GM18520 (cell line): Measurements from ENCODE around the gene SFTA2.

ENCODE experiments used
- ATAC-seq: cut with Tn5 transposase; IDR thresholded peaks from one replicate; pipeline ENCODE4 v1.9.1; 2021; ENCODE audit not compliant: unreplicated experiment

SFTA2 gene

DNA sequence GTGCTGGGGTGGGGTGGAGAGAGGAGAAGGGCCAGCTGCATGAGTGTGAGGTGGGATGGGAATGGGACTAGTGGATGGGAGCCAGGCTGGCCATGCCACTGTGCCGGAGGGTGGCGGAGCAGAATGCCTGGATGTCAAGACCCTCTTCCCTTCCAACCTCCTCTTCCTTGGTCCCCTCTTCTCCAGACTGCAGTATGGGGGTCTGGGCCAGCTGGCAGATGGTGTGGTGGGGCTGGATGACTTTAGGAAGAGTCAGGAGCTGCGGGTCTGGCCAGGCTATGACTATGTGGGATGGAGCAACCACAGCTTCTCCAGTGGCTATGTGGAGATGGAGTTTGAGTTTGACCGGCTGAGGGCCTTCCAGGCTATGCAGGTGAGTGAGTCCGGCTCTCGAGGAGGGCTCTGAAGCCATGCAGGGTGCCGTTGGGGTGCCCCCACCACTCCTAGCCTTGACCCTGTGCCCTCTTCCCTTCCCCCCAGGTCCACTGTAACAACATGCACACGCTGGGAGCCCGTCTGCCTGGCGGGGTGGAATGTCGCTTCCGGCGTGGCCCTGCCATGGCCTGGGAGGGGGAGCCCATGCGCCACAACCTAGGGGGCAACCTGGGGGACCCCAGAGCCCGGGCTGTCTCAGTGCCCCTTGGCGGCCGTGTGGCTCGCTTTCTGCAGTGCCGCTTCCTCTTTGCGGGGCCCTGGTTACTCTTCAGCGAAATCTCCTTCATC is 40.0 kb downstream of the SFTA2 start:
- no peak for ATAC-seq

DNA sequence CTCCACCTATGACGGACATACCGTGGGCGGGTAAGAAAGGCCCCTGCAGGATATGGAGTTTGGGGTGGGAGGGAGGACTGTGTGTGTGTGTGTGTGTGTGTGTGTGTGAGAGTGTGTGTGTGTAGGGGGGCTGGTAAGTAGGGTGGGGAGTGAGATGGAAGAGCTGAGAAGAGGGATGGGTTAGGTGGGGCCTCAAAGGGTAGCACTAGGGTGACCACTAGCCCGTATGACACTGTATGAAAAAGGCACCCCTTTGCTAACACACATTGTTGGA is 40.6 kb downstream of the SFTA2 start:
- ATAC-seq = no peak

DNA sequence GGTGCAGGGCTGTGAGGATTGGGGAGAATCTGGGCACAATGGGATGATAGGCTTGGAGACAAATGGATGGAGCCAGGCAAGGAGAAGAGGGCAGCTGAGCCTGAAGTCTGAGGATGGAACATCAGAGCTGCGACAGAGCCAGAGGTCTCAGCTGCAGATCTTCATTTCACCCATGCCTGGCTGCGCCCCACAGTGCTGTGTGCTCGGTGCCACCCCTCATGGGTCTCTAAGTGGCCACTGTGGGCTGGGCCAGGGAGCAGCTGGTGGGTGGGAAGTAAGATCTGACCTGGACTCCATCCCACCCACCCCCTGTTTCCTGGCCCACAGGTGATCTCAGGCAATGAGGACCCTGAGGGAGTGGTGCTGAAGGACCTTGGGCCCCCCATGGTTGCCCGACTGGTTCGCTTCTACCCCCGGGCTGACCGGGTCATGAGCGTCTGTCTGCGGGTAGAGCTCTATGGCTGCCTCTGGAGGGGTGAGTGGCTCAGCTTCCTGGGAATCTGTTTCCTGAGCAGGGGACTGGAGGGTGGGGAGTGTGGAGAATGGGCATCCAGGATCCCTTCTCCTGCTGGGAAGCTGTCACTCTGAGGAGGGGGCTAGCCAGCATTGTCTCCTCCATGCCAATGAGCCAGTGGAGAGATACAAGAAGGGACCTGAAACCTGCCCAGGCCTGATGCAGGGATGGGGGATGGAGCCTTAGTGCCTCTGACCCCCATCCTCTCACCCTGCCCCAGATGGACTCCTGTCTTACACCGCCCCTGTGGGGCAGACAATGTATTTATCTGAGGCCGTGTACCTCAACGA is 41.1 kb downstream of the SFTA2 start:
- no peak for ATAC-seq

DNA sequence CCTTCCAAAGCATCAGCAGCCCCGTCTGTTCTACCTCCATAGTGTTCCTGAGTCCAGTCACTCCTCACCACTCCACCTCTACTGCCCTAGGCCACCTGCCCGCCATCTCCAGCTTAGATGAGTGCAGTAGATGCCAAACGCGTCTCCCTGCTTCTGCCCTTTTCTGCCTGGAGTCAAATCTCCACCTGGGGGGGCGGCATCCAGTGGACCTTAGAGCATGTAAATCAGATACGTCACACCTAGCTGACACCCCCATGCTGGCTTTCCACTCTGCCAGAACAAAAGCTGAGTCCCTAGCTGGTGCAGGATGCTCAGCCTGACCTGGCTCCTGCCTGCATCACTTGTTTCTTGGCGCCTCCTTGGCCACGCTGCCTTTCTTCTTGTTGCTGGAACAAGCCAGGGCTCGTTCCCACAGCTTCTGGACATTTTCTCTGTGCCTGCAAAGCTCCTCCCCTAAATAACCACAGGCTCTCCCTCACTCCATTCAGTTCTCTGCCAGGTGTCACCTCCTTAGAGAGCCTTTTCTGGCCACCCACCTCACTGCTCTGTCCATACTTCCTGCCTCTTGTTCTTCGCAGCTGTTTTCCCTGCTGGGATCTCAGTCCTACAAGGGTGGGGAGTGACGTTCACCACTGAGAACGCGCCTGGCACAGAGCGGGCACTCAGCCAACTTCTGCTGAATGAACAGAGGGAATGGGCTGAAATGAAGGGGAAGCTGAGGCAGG is 41.9 kb downstream of the SFTA2 start:
- ATAC-seq = no peak

DNA sequence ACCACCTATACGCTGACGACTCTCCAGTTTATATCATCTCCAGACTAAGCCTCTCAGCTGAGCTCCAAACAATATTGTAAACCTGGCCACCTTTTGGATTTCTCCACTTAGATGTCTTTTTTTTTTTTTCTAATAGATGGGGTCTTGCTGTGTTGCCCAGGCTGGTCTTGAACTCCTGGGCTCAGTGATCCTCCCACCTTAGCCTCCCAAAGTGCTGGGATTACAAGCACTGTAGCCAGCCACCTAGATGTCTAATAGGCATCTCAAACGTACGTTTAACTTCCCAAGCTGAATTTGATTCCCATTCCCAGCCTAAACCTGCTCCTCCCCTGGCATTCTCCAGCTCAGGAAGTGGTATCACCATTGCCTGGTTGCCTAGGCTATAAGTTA is 42.5 kb downstream of the SFTA2 start:
- no peak for ATAC-seq

DNA sequence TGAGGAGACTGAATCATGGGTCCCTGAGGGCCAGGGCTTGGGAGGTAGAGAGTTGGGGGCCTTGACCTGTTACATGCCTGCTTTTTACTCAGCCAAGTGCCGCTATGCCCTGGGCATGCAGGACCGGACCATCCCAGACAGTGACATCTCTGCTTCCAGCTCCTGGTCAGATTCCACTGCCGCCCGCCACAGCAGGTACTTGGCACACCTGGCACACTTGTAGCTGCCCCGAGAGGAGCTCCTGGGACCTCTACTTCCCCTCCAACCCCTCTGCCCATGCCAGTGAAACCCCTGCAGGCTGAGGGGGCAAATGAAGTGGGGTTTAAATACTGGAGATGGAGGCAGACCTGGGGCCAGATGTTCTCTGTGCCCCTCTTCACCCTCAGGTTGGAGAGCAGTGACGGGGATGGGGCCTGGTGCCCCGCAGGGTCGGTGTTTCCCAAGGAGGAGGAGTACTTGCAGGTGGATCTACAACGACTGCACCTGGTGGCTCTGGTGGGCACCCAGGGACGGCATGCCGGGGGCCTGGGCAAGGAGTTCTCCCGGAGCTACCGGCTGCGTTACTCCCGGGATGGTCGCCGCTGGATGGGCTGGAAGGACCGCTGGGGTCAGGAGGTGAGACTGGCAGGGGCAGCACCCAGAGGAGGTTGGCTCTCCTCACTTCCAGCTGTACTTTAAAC is 43.0 kb downstream of the SFTA2 start:
- ATAC-seq = no peak

DNA sequence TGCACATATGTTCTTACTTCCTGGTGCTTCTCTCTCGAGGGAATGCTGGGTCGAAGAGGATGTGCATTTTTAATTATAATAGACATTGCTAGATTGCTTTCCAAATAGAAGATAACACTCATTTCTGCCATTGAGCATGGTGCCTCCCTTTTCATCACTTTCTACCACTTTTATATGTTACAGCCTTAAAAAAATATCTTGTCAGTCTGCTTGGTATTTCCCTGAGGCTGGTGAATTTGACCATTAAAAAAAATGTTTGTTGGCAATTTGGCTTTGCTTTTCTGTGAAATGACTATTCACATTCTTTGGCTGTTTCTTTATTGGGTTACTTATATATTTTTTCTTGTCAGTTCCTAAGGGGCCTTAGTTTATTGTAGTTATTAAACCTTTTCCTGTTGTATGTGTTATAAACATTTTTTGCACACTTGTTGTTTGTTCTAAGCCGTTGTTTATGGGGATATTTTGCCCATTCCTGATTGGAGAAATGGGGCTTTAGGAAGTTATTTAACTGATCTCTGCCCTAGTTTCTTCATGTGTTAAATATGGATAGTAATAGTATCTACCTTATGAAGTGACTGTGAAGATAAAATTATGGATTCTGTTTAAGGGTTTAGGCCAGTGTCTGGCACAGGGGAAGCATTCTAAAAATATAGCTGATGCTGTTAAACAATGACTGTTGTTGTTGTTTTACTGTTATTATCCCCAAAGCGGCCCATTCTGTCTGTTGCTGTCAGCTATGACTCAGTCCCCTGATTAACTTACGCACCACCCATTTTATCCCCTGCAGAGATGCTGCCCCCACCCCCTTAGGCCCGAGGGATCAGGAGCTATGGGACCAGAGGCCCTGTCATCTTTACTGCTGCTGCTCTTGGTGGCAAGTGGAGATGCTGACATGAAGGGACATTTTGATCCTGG is 43.8 kb downstream of the SFTA2 start:
- no peak for ATAC-seq

DNA sequence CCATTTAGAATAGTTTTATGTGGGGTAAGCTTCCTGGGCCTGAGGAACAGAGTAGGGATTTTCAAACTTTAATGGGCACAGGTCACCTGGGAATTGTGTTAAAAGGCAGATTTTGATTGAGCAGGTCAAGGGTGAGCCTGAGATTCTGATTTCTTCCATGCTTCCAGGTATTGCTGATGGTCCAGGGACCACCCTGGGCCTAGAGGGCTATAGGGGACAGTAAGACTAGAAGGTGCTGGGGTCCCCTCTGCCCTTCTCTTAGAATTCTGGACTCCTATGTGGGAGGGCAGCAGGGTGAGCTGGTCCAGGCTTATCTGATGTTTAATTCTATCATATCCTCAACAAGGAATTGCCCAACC is 45.1 kb downstream of the SFTA2 start:
- ATAC-seq = no peak

DNA sequence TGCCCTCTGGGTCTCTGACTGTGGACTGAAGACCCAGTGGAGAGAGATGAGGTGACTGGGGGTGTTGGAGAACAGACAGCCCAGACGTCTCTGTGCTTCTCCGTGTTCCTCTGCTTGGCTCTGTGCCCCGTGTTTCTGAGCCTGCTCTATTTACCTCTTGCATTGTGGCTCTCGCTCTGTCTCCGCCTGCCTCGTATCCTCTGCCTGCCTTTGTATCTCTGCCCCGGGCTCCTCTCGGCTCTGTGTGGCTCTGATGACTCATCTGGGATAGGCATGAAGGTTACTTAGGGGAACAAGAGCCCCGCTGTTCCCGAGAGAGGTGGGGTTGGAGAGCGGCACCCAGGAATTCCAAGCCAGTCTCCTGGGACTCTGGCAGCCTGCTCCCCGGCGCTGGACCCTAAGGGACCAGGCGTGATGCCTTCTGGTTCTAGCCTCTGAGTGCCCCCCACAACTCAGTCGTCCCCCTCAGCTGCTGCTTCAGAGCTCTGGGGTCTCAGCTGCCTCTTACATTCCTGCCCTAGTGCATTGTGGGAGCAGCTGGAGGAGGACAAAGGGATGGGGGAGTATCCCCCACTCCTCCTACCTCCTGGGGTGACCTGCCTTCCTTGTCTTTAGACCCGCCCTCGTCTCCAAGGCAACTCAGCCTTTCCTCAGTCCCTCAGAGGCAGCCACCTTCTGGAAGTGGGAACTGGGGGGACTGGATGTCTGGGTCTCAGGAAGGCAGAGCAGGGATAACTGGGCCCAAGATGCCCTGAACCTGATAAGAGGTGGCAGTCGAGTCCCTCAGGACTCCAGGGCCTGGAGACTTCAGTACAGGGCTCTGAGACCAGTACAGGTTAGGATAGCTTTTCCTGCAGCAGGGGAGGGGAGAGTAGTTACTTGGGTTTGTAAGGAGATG is 45.7 kb downstream of the SFTA2 start:
- ATAC-seq = no peak

DNA sequence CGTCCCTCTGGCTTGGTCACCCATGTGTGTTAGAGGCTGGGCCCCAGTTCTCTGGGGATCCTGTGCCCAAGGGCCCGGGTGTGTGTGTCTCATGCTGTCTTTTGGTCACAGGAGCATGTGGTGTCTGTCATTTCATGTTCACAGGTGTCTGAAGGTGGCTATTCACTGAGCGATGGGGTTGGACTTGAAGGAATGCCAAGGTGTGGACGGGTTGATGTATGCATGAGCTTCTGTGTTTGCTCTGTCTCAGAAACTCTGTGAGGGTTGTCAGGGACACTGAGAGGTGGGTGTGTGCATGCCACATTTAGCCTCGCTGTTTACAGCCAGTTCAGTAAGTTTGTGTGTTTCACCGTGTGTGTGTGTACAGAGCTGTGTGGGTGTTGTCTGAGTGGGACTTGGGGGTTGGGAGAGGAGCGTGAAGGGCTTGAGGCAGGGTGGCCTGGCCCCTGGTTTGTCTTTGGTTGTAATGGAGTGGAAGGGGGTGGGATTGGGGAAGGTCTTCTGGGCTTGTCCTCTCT is 46.4 kb downstream of the SFTA2 start:
- ATAC-seq = no peak

DNA sequence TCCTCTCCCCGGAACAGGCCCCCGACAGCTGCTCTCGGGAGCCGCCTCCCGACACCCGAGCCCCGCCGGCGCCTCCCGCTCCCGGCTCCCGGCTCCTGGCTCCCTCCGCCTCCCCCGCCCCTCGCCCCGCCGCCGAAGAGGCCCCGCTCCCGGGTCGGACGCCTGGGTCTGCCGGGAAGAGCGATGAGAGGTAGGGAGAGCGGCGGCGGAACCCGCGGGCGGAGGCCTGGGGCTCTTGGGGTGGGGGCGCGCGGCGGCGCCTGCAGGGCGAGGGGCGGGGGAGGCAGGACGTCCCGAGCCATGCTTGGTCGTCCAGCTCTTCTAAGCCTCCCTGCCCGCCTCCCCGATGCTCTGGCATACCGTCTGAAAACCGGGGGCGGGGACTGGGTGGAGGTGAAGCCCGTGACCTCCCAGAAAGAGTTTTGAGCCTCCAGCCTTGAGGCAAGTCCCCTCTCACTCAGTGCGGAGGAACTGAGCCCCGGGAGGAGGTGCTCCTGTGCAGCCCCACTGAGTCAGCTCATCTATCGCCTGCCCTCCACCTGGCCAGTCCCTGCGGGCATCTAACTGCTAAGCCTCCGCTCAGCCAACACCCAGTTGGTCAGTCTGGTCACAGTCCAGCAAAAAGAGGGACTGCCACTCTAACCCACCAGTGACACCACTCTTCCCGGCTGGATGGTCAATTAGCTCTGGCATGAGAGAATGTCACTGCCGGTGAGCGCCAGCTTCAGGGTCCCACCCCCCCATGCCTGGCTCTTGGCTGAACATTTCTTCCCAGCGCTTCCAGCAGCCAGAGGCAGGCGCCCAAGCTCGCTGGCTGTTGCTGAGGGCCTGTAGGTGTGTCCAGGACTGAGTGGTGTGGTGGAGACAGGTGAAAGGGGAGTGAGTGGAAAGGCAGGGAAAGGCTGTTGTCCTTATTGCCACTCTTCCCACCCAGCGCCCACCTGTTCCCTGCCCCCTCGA is 47.2 kb downstream of the SFTA2 start:
- ATAC-seq = no peak

DNA sequence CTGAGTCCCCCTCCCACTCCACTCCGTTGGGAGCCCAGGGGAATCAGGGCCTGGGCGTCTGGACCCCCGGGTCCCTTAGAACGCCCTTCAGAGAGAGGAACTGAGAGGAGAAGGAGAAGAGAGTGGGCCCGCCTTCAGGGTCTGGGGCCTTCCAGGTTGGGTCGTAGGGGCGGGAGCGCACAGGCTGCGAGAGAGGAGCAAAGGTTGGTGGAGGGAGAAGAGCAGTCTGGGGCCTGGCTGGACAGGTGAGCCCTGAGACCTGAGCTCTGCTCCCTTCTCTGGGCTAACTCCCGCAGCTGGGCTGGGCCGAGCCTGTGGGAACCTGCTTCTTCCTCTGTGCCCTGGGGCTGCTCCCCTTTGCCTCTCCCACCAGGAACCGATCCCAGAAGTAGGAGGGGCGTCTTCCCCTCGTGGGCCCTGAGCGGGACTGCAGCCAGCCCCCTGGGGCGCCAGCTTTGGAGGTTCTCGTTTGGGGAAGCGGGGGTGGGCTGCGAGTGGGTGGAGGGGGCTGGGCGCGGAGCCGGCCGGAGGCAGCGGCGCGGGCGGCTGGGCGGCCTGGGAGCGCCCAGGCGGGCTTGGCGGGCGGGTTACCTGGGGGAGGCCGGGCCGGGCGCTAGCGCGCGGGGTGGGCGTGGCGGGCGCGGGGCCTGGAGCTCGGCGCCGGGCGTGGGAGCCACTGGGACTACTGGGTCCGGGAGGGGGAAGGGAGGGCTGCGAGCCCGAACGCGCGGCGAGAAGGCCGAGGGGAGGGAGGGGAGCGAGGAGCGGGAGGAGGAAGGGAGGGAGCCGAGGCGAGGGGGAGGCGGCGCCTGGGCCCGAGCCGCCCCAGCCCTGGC is 48.1 kb downstream of the SFTA2 start, which contains the start of gene DDR1:
Gene DDR1, plus strand, starts transcription at position 835 of the 836 bp plus-strand sequence. CDS start 4,211 bp downstream, outside the sequence.
- ATAC-seq = no peak

DNA sequence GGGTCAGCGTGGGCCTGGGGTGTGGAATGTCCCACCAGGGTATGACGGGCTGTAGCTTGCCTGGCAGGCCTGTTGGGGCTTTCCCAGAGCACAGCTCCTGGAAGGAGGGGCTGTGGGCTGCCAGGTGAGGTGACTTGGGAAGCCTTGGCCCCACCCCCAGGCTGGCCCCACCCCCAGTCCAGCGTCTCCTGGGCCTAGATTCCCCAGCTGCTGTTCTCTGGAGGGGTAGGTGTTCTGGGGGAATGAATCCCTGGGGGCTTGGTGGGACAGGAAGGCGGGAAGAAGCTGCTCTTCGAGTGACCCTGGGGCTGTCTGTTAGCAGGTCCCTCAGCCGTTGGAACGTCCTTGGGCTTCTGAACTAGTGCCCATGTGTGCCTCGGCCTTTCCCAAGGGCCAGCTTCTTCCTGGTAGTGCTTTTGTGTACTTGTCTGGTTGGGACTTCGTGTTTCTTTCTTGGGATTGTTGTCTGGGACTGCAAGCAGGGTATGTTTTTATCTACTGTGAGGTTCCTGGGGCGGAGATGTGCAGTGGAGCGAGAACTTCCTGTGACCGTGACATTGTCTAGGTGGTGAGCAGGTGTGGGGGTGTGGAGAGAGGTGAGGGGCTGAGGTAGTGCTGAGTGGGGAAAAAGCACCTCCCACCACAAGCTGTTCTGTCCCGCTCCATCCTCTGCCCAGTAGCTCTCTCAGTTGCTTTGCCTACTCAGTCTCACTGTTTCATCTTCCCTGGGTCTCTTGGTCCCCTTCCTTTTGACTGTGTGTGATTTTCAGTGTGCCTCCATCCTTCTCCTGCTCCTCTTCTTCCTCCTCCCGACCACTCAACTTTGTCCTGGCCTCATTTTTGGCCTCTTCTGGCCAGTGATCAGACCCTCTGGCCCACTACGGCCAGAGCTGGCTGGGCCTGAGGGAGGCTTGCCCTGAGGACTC is 48.9 kb downstream of the SFTA2 start:
- no peak for ATAC-seq

DNA sequence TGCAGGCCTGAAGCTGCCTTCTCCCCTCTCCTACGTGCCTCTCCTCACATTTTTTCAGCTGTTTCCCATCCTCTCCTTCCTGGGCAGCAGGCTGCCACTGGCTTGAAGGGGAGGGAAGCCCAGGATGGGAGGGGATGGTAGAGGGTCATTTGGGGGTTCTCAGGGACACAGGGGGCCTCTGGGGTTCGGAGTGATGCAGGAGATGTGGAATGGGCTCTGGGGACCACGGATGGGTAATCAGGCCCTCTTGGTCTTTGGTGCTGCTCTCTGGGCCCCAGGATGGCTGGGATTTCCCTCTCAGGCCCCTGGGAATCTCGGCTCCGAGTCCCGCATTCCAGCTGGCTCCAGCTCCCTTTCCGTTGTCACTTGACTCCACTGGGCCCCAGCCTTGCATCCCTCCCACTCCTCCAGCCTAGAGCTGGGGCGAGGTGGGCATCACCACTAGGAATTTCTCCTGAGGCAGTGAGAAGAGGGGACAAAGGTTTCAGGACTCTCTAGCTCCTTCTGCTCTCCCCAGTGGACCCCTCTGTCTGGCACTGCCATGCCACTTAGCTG is 49.7 kb downstream of the SFTA2 start:
- no peak for ATAC-seq

DNA sequence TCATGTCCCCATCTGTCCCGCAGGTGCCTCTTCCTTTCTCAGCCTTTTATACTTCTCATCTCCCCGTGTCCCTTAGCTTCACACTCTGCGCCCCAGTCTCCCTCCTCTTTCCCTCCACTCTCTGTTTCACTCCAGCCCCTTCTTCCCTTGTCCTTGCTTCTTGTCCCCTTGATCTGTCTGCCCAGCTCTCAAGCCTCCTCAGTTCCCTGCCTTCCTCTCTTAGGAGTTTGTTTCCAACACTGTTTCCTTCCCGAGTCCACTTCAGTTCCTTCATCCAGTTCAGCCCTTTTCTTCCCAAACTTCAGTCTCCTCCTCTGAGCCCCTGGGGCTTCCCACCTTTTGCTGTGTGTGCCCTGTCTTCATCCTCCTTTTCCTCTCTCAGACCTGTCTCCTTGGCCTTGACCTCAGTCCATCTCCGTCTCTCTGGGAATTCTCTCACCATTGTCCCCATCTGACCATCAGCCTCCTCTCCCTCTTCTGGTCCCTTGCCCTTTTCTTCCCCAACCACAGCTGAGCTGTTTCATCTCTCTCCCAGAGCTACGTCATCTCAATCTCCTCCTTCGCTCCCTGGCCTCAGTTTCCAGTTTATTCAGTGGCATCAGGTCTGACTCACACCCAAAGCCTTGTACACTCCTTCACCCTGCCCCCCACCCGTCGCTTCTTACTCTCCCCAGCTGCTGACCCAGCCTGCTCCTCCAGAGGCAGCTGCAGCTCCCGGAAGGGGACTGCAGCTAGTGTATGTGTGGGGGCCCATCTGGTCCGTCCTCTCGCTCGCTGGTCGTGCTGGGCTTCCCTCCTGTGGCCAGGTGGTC is 50.4 kb downstream of the SFTA2 start:
- no peak for ATAC-seq
